Suprapubic skin (tissue), 4 donors: ENCODE measurements around the gene DTD2.

Experiments
- CTCF ChIP-seq, 2 donors: fragments of 200-600 bp in 1 of 2; fragments of 450-650 bp in 1 of 2; sonication (generic) in 1 of 2; IDR thresholded peaks; one replicate each; pipeline ENCODE4 v1.5.1; 2016 to 2019; ENCODE audit warnings: antibody characterized with exemption in 2 of 2, mild to moderate bottlenecking in 1 of 2, moderate library complexity in 1 of 2
- EP300 ChIP-seq: sonication (generic); formaldehyde crosslinking; IDR thresholded peaks from one replicate; pipeline ENCODE4 v1.6.1; 2017; ENCODE audit warnings: antibody characterized with exemption
- POLR2A ChIP-seq, 2 donors: fragments of 450-650 bp; IDR thresholded peaks; one replicate each; pipeline ENCODE4 v1.6.1; 2017; ENCODE audit warnings: antibody characterized with exemption in 2 of 2, mild to moderate bottlenecking in 2 of 2, moderate library complexity in 2 of 2
- POLR2AphosphoS5 ChIP-seq, 3 donors: sonication (generic); formaldehyde crosslinking; IDR thresholded peaks; one replicate each; pipeline ENCODE4 v1.6.1; 2017; ENCODE audit warnings: antibody characterized with exemption in 3 of 3

DNA sequence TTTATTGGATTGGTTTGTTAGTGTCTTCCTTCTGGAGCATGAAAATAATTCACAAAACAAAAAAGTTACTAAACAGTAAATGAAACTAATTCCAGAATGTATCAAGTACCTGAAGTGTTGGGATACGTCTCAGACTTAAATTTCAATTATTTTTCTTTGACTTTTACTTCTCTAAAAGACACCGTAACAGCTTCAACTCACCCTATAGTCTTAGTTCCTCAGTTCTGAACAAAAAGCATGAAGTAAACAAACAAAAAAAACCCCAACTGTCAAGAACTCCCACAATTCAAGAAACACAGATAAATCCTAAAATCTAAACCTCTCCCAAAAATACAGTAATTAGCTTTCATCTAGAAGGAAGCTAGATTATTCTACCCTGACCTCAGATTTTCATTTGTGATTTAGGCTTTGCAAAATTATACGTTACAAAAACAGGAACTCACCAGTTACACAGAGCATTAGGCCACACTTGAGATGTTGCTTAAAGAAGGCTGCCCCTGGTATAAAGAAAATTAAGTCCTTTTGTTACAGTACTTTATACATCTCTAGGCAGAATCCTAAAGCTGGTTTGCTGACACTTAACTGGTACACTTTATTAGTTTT lies 47.2 kb downstream of the DTD2 start:
- TF ChIP-seq EP300 (no peak), POLR2AphosphoS5 (IDR thresholded peaks at IDR 0.05) (no peak), CTCF (IDR thresholded peaks at IDR 0.05) (no peak), POLR2A (IDR thresholded peaks at IDR 0.05) (no peak)
